NCI-H510A (cell line): ENCODE results near the gene PCSK5.

Experiments used
- DNase-seq: peaks from one replicate; lab custom pipeline; 2025; lab: John Stamatoyannopoulos, UW

PCSK5 gene

GRCh38 chr9:76138360-76138759, 247.9 kb downstream of the PCSK5 start:
- no peak for DNase-seq

DNA sequence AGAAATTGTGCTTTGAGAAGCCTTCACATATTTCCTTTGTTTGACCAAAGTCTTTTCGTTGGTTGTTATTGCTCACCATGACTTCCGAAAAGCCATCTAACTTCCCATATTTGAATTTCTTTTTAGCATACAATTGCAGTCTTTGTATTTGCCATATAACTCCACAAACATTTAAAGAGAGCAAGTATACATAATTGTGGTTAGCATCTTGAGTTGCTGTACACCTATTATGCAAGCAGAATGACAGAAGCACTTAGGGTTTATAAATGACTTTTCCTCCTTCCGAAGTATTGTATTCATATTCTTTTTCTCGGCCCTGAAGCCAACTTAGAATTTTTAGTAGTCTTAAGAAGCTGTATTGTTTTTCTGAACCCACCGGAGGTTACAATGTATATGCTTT, 253.4 kb downstream of the PCSK5 start:
- DNase-seq = no peak

GRCh38 chr9:76150013-76150412, 259.5 kb downstream of the PCSK5 start:
- DNase-seq = no peak

GRCh38 chr9:76151267-76151666, 260.8 kb downstream of the PCSK5 start:
- DNase-seq = no peak

GRCh38 chr9:76153339-76153738, 262.9 kb downstream of the PCSK5 start:
- DNase-seq = no peak

DNA sequence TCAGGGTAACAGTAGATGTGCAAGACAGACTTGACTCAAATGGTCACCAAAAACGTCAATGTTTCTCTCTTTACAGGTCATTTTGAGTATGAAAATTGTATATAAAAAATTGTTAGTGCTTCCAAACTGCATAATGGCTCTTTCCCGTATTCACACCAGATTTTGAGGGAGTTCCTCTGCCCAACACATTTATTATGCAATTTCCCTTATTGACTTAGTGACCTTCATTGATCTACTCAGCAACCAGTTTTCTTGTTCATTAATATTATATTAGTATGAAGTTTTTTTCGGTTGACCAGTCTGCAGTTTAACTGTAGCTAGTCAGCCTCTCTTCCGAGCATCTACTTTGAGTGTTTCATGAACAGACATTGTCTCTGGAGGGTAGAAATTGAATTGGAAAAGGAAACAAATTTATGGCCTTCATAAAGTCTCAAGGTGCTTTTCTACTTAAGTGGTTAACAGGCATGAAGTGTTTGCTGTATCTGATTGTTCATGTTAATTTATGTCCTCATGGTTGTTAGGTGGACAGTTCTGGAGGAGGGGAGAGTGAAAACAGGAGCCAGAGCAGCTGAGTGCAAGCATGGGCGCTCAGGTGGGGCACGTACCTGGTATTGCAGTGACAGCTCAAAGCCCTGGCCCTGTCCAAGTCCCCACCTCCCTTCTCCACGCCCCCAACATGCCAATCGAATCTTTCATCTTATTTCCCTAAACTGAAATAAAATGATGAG, 263.6 kb downstream of the PCSK5 start:
- no peak for DNase-seq

- no peak for DNase-seq
Observed at GRCh38 chr9:76155361-76155760, 264.9 kb downstream of the PCSK5 start.

DNA sequence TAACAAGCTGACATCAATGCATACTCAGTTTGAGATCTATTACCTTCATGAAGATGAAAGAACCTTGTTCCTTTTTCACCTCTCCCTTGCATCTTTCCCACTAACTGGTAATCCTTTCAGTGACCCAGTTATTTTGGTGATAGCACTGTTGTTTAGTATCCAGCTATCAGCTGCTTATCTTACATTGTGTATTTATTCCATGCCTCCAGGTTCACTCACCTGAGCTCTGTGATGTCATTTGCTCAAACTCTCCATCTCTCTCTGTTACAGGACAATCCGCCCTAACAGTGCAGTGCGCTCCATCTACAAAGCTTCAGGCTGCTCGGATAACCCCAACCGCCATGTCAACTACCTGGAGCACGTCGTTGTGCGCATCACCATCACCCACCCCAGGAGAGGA, 268.2 kb downstream of the PCSK5 start:
- DNase-seq = no peak

DNA sequence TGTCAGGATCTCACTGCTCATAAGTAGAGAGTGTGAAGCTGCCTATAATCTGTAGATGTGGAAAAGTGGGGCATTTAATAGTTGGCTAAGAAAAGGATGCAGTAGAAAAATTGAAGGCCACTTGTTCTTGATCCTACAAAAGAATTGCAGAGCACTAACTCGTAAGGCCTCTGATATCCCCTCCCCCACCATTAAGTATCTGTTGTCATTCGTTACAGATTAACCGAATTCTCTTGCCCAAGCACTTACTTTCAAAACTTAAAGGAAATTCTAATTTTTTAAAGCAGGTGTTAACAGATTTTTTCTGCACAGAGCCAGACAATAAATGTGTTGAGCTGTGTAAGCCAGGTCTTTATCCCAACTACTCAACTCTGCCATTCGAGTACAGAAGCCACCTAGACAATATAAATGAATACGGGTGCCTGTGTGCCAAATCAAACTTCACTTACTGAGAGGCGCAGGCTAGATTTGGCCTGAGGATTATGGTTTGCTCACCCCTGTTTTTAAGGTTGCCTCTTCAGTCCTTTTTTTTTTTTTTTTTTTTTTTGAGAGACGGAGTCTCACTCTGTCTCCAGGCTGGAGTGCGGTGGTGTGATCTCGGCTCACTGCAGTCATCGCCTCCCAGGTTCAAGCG, 268.9 kb downstream of the PCSK5 start:
- DNase-seq = no peak

- DNase-seq = peak; percentile 17
Observed at GRCh38 chr9:76161106-76161505, 270.6 kb downstream of the PCSK5 start.

GRCh38 chr9:76161541-76161940, 271.1 kb downstream of the PCSK5 start:
- no peak for DNase-seq

GRCh38 chr9:76162086-76162730, 271.7 kb downstream of the PCSK5 start:
- no peak for DNase-seq

GRCh38 chr9:76162751-76163500, 272.5 kb downstream of the PCSK5 start:
- no peak for DNase-seq

DNA sequence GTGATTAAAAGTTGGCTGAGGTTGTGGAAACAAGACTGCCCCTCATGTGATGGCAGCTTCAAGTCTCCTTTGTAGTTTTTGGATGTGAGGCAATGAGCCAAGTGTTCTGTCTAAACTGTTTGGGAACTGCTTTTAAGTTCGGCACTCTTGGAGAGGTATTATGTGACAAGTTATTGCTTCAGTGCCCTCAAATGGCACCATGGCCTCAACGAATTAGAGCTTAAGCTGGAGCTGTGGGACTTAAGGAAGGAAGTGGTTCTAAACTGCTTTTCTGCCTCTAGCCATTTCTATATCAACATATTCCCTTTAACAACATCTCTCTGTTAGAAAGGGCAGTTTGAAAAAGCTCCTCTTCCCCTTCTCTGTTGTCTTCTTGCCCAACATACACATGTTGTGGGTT, 276.1 kb downstream of the PCSK5 start:
- no peak for DNase-seq

DNA sequence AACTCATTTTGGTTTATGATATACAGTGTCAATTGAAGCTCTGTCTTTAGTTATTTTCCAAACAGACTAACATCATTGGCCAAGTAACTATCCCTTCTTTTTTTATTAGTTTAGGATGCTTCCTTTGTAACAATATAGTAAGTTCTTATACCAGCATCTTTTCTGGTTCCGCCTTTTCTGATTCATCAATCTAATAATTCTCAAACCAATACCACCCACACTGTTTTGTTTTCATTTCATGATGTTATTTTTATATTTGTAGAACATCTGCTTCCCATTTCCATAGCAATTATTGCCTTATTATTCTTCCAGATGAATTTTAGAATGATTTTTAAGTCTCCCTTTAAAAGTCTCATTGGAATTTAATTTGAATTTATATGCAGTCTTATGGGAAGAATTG, 285.7 kb downstream of the PCSK5 start:
- DNase-seq = no peak

DNA sequence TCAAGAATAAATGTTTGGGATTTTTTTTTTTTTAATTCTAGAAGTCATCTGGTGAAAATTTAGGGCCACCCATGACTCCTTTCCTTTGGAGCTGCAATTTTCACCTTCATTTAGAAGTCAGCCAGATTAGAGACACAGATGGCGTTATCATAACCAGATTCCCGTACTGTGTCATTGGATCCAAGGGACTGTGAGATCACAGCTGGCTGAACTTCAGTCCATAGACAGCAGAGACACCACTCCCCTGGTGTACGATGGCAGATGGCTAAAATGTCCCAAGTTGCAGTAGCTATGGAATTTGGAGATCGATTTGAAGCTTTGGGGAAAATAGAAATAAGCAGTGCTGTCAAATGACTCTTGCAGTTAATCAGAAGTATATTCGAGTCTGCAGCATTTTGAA, 287.5 kb downstream of the PCSK5 start:
- no peak for DNase-seq

DNA sequence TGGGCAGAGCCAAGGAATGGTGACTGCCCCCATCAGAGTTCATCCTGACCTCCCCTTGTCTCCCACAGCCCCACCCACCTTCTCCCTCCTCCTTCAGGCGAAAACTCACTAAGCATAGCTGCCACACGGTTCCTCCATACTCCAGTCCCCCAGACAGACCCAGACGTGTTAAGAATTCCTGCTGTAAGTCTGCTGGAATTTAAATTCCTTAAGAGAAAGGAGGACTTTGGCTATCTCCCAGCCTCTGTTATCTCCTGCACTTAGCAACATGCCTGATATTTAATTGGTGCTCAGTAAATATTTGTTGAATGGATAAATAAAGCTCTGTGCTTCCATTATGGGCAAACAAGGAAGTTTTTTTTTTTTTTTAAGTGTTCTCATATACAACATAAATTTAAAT, 290.1 kb downstream of the PCSK5 start:
- no peak for DNase-seq

- DNase-seq = peak; percentile 13
Observed at GRCh38 chr9:76181020-76181641, 290.7 kb downstream of the PCSK5 start.

GRCh38 chr9:76181781-76182180, 291.3 kb downstream of the PCSK5 start:
- no peak for DNase-seq

DNA sequence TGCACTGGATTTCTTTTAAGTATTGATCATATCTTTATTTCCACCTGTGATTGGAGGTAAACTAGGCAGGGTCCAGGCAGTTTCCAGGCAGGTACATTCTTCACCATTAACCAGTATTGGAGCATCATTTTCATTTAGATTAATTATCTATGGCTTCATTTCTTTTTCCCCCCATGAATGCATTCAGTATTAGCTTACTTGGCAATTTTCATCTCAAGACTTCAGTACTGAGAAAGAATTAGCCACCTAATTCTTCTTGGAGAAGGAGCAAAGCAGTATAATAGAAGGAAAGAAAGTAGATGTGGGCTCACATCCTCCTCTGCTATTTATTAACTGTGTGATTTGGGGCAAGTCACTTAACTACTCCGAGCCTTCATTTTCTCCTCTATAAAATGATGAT, 295.0 kb downstream of the PCSK5 start:
- DNase-seq = no peak

DNA sequence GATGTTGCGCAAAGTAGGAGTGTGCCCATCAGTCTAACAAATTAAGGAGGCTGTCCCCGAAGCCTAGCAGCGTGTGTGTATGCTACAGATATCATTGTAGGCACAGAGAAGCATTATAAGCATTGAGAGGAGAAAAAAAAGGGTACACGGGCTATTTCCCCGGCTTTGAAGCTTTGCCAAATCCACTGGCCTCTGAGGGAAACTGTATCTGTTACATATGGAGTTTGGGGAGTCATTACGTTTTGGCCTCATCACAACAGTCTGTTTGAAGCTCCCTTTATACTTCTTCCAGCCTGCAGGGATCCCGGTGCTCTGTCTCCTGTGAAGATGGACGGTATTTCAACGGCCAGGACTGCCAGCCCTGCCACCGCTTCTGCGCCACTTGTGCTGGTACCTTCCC, 297.8 kb downstream of the PCSK5 start:
- DNase-seq = no peak

GRCh38 chr9:76188905-76189304, 298.4 kb downstream of the PCSK5 start:
- DNase-seq = no peak
